Measurements from ENCODE around the gene FERD3L.
A peak's percentile ranks its signal among the peaks of the same experiment; 100 is the strongest.

- no peak for TF ChIP-seq CTCF (IDR thresholded peaks at IDR 0.05)
- peak in 1 of 4 donors; percentile 98 for TF ChIP-seq POLR2A (IDR thresholded peaks at IDR 0.05)
These were observed 25.8 kb downstream of the FERD3L start for GRCh38 chr7:19119372-19119771.
